Central memory CD8-positive, alpha-beta T cell (primary cell): Measurements from ENCODE around the gene LRRC10.
A peak's percentile ranks its signal among the peaks of the same experiment; 100 is the strongest.

ENCODE experiments used
- ATAC-seq: fragments of 150-1000 bp; cut with Tn5 transposase; replicated peaks from 2 replicates; pipeline ENCODE4 v1.10.0; 2022; ENCODE audit warnings: mild to moderate bottlenecking, moderate FRiP score, moderate number of reproducible peaks; ENCODE audit not compliant: poor library complexity, severe bottlenecking; ENCODE audit errors: extremely low read depth
- DNase-seq, 2 donors: peaks; one replicate each; pipeline ENCODE4 v3.0.0; 2021; ENCODE audit warnings: low spot score in 2 of 2
- H3K27ac Mint-ChIP-seq: one replicate; pipeline ENCODE4 v1.8.0; 2022; ENCODE audit warnings: low read depth, mild to moderate bottlenecking, moderate library complexity, mixed read lengths
- H3K27me3 Mint-ChIP-seq: one replicate; pipeline ENCODE4 v1.8.0; 2022; ENCODE audit warnings: mixed read lengths
- H3K36me3 Mint-ChIP-seq: one replicate; pipeline ENCODE4 v1.8.0; 2022; ENCODE audit warnings: mild to moderate bottlenecking, moderate library complexity, mixed read lengths; ENCODE audit not compliant: insufficient read depth
- H3K4me1 Mint-ChIP-seq: one replicate; pipeline ENCODE4 v1.8.0; 2022; ENCODE audit warnings: mixed read lengths
- H3K4me3 Mint-ChIP-seq: one replicate; pipeline ENCODE4 v1.8.0; 2022; ENCODE audit warnings: mild to moderate bottlenecking, moderate library complexity, mixed read lengths
- H3K9me3 Mint-ChIP-seq: one replicate; pipeline ENCODE4 v1.8.0; 2022; ENCODE audit warnings: mixed read lengths

LRRC10 gene

DNA sequence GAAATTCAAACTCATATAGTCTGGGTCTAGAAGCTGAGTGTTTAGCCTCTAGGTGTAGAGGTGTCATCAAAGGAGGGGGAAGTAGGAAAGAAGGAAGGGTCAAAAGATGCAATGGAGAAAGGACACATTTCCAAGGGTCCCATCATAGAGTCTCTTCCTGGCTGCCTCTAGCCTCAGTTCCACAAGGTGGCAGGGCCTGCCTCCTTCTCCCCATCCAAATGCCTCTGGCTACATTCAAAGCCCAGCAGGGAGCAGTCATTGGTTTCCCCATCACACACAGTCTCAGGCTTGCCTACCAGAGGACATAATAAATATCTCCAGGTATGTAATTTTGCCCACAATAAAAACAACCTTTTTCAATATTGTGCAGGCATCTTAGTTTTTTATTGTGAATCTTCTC is 27.5 kb downstream of the LRRC10 start:
- H3K27me3 Mint-ChIP-seq = no peaks in the 10 kb centered on the region
- H3K4me1 Mint-ChIP-seq = peaks cover 8% of the 10 kb centered on the region
- no peaks in the 10 kb centered on the region for H3K9me3 Mint-ChIP-seq
- H3K4me3 Mint-ChIP-seq = no peak overlapping the region
- peaks cover 22% of the 10 kb centered on the region for H3K36me3 Mint-ChIP-seq
- no peak for DNase-seq
- no peak for ATAC-seq
- no peak overlapping the region for H3K27ac Mint-ChIP-seq

DNA sequence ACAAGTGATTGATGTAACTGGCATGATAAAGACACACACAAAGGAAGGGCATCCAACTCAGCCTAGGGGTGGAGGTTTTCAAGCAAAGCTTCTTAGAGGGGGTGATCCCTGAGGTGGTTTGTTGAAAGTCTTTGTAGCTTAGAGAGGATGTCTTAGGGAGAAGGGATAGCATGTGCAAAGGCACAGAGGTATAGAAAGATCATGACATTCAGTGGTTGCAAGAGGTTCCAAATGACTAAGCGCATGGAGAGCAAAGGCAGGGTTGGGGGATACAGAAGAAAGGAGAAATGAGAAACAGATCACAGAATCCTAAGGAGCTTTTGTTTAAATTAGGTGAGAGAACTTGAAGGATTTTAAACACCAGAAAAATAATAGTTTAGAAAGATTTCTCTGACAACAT is 30.6 kb downstream of the LRRC10 start:
- H3K27ac Mint-ChIP-seq = no peak overlapping the region
- no peak for DNase-seq
- no peaks in the 10 kb centered on the region for H3K4me1 Mint-ChIP-seq

DNA sequence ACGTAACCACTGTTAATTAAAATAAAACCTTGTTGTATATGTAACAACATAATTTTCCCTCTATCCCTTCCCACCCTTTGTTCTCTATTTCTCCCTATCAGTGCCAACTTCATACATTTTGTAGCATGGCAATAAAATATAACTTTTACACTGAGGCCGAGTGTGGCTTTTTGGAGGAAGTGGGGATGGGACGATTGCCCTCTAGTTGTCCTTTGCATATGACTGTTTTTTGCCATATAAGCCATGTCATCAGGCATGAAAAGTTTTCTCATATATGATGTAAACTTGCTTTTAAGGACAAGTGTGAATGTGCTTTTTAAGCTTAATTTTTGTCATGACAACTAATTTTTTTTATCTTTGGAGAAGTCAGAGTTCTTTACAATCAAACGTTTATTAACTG is 31.7 kb downstream of the LRRC10 start:
- Mint-ChIP-seq H3K4me3 (no peak overlapping the region), H3K27ac (no peak overlapping the region), H3K36me3 (peaks cover 4% of the 10 kb centered on the region), H3K4me1 (no peaks in the 10 kb centered on the region), H3K27me3 (no peaks in the 10 kb centered on the region), H3K9me3 (no peaks in the 10 kb centered on the region)
- ATAC-seq (no peak), DNase-seq (no peak)

More for the DNA sequence above, 30.6 kb downstream of the LRRC10 start:
- no peak for ATAC-seq
- Mint-ChIP-seq H3K27me3 (no peaks in the 10 kb centered on the region), H3K9me3 (no peaks in the 10 kb centered on the region), H3K36me3 (peaks cover 4% of the 10 kb centered on the region), H3K4me3 (no peak overlapping the region)

DNA sequence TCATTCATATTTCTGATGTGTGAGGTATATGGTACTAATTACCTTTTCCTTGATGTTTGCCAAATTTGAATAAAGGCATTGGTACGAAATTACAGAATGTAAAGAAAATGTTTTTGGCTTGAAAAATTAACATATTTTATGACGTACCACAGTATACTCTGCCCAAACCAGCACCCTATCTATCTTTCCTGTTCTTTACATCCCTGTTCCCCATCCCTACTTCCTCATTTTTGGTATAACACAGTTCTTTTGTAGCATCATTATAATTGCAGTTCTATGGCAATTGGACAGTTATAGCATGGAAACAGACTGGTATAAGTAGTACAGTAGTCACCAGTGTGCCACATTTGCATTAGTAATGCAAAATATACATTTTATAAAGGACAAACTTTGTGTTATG is 32.4 kb downstream of the LRRC10 start:
- ATAC-seq = no peak
- Mint-ChIP-seq H3K4me3 (no peak overlapping the region), H3K9me3 (no peaks in the 10 kb centered on the region), H3K27me3 (no peaks in the 10 kb centered on the region), H3K4me1 (no peaks in the 10 kb centered on the region), H3K36me3 (peaks cover 6% of the 10 kb centered on the region), H3K27ac (no peak overlapping the region)
- no peak for DNase-seq

DNA sequence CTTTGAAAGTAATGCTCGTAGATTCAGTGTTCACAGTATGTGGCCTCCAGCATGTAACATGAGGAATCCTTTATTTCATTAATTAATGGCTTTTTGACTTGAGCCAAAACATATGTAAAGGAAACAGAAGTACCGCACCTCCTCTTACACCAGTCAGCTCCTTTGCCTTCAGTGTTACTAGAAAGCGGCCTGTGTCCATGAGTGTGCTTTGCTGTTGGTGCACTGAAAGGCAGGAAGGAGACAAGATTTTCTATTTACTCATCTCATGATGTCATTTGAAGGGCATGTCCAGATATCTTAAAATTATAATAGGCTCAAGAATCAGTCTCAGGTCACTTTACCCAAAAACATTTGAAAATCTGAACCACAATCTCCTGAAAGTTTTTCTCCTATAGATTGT is 35.4 kb downstream of the LRRC10 start:
- DNase-seq (no peak), ATAC-seq (no peak)
- H3K4me3 Mint-ChIP-seq = no peak overlapping the region
- H3K27ac Mint-ChIP-seq = no peak overlapping the region
- H3K9me3 Mint-ChIP-seq = no peaks in the 10 kb centered on the region
- peaks cover 19% of the 10 kb centered on the region for H3K36me3 Mint-ChIP-seq
- no peaks in the 10 kb centered on the region for H3K4me1 Mint-ChIP-seq
- H3K27me3 Mint-ChIP-seq = no peaks in the 10 kb centered on the region

DNA sequence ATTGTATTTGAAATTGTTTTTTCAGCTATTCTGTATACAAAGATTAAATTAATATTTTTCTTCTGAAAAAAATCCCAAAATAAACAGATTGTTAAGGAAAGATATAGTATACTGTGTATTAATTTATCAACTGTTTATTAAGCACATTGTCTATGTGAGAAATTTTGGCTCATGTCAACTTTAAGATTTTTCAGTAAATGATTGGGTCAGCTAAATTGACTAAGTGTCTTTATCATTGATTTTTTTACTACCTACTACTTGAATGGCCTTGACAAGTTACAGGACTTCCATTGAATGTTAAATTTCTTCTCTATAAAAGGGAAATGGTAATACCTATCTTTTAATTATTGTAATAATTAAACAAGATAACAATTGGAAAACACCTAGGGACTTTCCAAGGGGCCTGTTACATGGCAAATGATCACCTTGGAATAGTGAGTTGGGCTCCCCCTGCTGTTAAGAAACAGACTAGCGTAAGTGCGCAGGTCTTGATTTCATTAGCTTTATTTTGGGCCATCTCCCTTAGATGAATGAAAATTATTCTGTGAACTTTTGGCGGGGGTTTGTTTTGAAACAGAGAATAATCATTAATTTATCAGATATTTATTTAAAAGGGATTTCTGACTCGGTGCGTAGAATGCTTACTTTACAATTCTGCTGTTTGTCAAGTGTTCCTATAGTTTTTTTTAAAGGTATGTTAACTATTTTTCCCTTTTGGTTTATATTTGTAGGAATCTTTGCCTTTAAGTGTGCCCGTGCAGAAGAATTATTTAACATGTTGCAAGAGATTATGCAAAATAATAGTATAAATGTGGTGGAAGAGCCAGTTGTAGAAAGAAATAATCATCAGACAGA is 39.9 kb downstream of the LRRC10 start:
- ATAC-seq = peak; percentile 60
- H3K27me3 Mint-ChIP-seq = no peaks in the 10 kb centered on the region
- H3K4me1 Mint-ChIP-seq = no peaks in the 10 kb centered on the region
- H3K27ac Mint-ChIP-seq = no peak overlapping the region
- DNase-seq = peak; percentile 17 to 26
- peaks cover 20% of the 10 kb centered on the region for H3K36me3 Mint-ChIP-seq
- H3K4me3 Mint-ChIP-seq = no peak overlapping the region
- no peaks in the 10 kb centered on the region for H3K9me3 Mint-ChIP-seq

DNA sequence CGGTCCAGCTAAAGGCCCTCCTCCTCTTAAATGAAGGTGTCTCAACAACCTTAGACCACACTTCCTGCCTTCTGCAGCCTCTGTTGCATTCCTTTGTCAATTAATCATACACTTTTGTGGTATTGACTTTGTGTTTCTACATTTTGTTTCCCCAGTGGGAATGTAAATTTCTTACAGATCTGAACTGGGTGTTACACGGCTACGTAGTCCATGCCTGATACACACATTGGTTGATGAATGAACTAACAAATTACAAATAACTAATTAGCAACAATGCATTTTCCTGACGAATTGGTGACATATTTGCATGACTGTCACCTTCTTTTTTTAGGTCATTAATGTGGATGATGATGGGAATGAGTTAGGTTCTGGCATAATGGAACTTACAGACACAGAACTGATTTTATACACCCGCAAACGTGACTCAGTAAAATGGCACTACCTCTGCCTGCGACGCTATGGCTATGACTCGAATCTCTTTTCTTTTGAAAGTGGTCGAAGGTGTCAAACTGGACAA is 40.6 kb downstream of the LRRC10 start:
- H3K27ac Mint-ChIP-seq = no peak overlapping the region
- no peak overlapping the region for H3K4me3 Mint-ChIP-seq
- peaks cover 19% of the 10 kb centered on the region for H3K36me3 Mint-ChIP-seq
- DNase-seq = no peak
- no peak for ATAC-seq
- H3K9me3 Mint-ChIP-seq = no peaks in the 10 kb centered on the region
- H3K4me1 Mint-ChIP-seq = no peaks in the 10 kb centered on the region
- H3K27me3 Mint-ChIP-seq = no peaks in the 10 kb centered on the region

DNA sequence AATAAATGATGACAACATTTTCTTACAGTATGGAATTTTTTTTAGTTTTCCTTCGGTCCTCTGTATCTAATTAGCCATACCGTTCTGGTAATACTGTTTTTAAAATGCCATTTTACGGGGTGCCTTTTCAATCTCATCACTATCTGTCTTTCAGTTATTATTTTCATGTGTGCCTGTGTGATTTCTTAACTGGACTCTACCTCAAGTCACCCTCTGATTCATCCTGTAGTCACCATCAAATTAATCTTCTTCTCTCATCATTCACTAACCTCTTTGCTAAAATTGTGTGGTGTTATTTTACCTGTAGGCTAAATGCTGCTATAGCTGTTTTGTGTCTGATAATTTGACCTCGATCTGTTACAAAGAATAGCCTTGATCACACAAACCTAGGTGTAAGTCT is 41.5 kb downstream of the LRRC10 start:
- DNase-seq (no peak), ATAC-seq (no peak)
- no peaks in the 10 kb centered on the region for H3K4me1 Mint-ChIP-seq
- no peak overlapping the region for H3K4me3 Mint-ChIP-seq
- no peaks in the 10 kb centered on the region for H3K9me3 Mint-ChIP-seq
- H3K27ac Mint-ChIP-seq = peak overlapping the region; percentile 49
- H3K27me3 Mint-ChIP-seq = no peaks in the 10 kb centered on the region
- peaks cover 19% of the 10 kb centered on the region for H3K36me3 Mint-ChIP-seq

DNA sequence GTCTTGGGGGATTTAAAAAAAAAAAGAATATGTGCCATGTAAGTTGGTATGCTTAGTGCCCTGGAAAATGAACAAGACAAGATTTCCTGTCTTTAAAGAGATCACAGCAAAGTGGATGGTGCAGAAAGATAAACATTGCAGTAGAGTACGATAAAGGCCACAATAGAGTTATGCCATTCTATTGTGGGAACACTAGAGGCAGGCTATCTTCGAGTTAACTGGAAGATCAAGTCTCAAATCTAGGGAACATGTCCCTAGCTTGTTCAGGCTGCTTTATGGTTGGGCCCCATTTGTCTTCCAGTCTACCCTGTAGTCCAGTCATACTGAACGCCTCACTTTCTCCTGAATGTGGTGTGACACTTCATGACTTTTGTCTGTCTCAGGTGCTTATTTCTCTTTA is 44.1 kb downstream of the LRRC10 start:
- ATAC-seq (no peak), DNase-seq (no peak)
- Mint-ChIP-seq H3K27me3 (no peaks in the 10 kb centered on the region), H3K9me3 (no peaks in the 10 kb centered on the region), H3K4me1 (peaks cover 2% of the 10 kb centered on the region), H3K27ac (no peak overlapping the region), H3K36me3 (peaks cover 14% of the 10 kb centered on the region), H3K4me3 (no peak overlapping the region)

DNA sequence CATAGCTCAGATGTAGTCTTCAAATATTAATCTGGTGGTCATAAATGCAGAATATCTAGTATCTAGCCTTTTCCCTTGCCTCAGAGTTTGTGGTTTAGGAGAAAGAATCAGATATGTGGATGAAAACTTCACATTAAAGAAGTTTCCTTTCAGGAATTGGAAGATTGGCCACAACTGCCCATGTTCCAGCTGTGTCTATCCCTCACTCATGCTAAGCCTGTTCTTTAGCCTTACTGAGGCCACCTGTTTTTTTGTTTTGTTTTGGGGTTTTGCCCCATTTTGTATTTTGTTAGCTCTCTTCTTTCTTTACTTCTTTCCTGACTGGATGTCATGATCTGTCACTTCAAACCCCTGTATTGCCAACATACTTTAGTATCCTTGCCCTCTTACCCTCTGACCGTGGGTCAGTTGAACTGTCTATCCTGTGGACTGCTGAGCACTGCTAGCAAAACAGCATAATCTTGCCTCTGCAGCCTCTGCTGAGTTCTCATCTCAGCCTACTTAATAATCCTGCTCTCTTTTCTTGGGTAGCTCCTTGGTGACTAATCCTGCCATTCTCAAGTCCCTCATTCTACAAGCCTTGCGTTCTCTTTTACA is 47.4 kb downstream of the LRRC10 start:
- no peak for DNase-seq
- H3K36me3 Mint-ChIP-seq = peaks cover 3% of the 10 kb centered on the region
- no peaks in the 10 kb centered on the region for H3K9me3 Mint-ChIP-seq
- no peak for ATAC-seq
- no peaks in the 10 kb centered on the region for H3K27me3 Mint-ChIP-seq
- no peak overlapping the region for H3K27ac Mint-ChIP-seq
- H3K4me3 Mint-ChIP-seq = no peak overlapping the region
- peaks cover 19% of the 10 kb centered on the region for H3K4me1 Mint-ChIP-seq
